ENCODE measurements around the gene IQCB1.

Gene IQCB1

DNA sequence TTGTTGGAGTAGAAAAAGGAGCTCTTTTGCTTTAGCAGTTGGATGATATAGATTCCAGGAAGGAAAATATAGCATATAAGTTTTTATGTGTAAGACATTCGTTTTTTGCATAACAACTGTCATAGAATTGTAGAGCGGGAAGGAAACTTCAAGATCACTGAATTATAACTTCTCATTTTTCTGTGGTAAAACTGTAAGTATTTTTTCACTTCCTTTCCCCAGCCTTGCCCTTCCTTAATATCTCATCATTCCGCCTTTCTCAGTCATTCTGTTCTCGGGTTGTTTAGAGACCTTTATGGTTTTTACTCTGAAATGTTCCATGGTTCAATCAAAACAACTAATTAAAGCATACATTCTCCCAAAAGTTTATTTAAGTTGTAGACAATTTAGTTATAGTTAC lies 1.2 kb upstream of the IQCB1 start:
- DNase-seq (ENCODE audit: insufficient read length, low spot score) (no peak), FAIRE-seq (no peak)
- TF ChIP-seq, protein P1, sequence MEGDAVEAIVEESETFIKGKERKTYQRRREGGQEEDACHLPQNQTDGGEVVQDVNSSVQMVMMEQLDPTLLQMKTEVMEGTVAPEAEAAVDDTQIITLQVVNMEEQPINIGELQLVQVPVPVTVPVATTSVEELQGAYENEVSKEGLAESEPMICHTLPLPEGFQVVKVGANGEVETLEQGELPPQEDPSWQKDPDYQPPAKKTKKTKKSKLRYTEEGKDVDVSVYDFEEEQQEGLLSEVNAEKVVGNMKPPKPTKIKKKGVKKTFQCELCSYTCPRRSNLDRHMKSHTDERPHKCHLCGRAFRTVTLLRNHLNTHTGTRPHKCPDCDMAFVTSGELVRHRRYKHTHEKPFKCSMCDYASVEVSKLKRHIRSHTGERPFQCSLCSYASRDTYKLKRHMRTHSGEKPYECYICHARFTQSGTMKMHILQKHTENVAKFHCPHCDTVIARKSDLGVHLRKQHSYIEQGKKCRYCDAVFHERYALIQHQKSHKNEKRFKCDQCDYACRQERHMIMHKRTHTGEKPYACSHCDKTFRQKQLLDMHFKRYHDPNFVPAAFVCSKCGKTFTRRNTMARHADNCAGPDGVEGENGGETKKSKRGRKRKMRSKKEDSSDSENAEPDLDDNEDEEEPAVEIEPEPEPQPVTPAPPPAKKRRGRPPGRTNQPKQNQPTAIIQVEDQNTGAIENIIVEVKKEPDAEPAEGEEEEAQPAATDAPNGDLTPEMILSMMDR (IDR thresholded peaks at IDR 0.05; ENCODE audit: insufficient read depth, missing control alignments), result no peak

DNA sequence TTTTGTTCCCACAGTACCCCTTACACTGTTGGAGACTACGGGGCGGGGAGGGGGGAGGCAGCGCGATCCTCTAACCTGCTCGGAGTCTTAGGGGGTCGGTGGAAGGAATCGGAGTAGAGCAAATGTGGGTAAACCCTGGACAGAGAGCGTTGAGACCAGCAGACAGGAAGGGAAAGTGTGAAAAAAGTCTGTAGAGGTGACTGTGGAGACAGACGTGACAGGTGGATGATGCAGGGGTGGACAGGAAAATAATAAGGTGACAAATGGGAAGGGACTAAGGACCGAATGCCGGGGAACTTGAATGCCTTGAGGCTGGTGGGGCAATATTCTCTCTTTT lies 573 bp upstream of the IQCB1 start:
- TF ChIP-seq, protein P1 (IDR thresholded peaks at IDR 0.05; ENCODE audit: insufficient read depth, missing control alignments), result no peak
- DNase-seq (ENCODE audit: insufficient read length, low spot score) (no peak), FAIRE-seq (no peak)

DNA sequence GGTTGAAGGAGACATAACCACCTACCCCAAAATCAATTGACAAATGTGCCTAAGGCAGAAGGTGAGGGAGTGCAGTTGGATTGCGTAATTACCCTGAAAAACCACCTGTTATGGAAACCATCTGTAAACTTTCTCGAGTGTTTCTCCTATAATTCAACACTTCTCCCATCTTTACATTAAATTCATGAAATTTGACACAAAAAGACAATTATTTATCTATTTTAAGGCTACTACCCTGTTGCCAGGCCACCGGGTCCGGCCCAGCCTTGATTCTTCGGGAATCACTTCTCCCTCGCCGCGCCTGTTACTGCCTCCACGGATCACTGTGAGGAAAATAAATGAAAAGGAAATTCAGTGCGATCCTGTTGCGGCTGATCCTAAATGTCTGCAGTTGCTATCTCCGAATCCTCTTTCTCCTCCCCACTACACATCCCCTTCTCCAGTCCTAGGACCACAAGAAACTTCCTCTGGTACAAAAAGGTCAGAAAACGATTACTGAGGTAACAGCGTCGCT lies 646 bp downstream of the IQCB1 start:
- TF ChIP-seq, protein P1 (IDR thresholded peaks at IDR 0.05; ENCODE audit: insufficient read depth, missing control alignments), result no peak
- DNase-seq (ENCODE audit: insufficient read length, low spot score) (no peak), FAIRE-seq (no peak)

DNA sequence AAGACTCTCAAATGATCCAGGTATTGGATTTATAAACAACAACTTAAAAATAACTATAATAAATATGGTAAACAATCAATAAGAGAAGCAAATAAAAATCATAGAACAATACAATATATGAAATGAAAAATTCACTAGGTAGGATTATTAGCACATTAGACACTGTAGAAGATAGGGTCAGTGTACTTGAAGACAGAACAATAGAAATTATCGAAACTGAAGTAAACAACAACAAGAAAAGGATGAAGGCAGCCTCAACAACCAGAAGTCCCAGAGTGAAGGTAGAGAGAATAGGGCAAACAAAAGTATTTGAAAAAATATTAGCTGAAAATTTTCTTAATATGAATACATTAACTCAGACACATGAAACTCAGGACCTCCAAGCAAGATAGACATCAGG lies 11.9 kb downstream of the IQCB1 start:
- FAIRE-seq (no peak), DNase-seq (ENCODE audit: insufficient read length, low spot score) (no peak)
- TF ChIP-seq, protein P1 (IDR thresholded peaks at IDR 0.05; ENCODE audit: insufficient read depth, missing control alignments), result no peak

DNA sequence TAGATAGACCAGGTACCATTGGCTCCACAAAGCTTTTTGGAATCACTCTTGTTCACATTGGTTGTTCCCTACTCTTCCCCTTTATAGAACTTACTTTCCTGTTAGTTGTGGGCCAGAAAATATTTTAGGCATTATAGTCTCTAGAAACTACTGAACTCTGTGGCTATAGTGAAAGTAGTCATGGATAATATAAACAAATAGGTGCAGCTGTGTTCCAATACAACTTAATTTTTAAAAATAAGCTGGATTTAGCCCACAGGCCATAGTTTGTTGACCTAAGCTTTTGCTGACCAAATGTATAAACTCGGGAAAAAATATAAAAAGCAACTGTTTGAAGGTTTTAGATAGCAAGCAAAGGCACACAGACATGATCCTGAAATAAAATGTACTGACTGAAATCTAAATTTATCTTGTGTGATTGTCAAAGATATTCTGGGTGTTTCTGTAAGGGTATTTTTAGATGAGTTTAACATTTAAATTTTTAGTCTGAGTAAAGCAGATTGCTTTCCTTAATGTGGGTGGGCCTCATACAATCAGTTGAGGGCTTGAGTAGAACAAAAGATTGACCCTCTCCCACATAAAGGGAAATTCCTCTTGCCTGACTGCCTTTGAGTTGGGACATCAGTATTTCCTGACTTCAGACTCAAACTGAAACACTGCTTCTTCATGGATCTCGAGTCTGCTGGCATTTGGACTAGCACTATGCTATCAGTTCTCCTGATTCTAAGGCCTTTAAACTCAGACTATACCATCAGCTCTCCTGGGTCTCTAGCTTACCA lies 13.2 kb downstream of the IQCB1 start:
- TF ChIP-seq, protein P1 (IDR thresholded peaks at IDR 0.05; ENCODE audit: insufficient read depth, missing control alignments), result no peak
- DNase-seq (ENCODE audit: insufficient read length, low spot score) (no peak), FAIRE-seq (no peak)

DNA sequence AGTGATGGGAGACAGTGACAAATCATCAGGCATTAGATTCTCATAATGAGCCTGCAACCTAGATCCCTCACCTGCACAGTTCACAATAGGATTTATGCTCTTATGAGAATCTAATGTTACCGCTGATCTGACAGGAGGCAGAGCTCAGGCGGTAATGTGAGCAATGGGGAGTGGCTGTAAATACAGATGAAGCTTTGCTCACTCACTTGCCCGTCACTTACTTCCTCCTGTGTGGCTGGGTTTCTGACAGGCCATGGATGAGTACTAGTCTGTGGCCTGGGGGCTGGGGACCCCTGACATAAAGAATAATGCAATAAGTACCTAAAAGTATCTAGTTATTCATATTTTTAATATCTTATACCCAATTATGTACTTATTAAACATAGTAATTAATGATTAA lies 15.6 kb downstream of the IQCB1 start:
- TF ChIP-seq, protein P1 (IDR thresholded peaks at IDR 0.05; ENCODE audit: insufficient read depth, missing control alignments), result no peak
- no peak for FAIRE-seq

DNA sequence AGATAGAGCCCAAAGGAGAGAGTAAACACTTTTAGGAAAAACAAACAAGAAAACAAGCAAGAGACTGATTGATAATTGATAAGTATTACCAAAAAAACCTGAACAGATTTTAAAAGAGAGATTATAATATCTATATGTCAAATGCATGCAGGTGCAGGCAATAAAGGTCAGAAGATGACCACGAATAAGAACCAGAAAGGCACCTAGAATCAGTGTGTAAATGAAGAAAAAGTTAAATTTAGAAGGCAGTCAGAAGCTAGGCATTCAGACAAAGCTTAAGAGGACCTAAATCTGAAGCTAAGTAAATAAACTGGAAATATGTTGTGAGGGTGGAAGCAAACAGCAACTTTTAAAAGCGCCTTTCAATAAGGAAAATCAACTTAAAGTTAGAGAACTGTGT lies 16.3 kb downstream of the IQCB1 start:
- TF ChIP-seq, protein P1 (IDR thresholded peaks at IDR 0.05; ENCODE audit: insufficient read depth, missing control alignments), result no peak
- DNase-seq (ENCODE audit: insufficient read length, low spot score) (no peak), FAIRE-seq (no peak)

More for the DNA sequence above, 15.6 kb downstream of the IQCB1 start:
- no peak for DNase-seq (ENCODE audit: insufficient read length, low spot score)
